H1 (cell line): Measurements from ENCODE around the gene NUDT9. TPM values are rescaled to one million over a fixed set of nuclear protein-coding genes. Genes with fewer than 3 reads are reported as not detected.
"Not testable (repeated sequence)": the region's sequence is repeated elsewhere in the genome, so short reads cannot be mapped to it uniquely, and the experiment has no call there.

Experiments used
- CTCF ChIA-PET: fragments of 300-600 bp; sonication (Branson Sonifier 250); formaldehyde crosslinking; loops from one replicate; lab custom pipeline; 2021; ENCODE audit not compliant: partially characterized antibody; lab: Charles Lee
- POLR2A ChIA-PET: fragments of 300-600 bp; sonication (Branson Sonifier 250); formaldehyde crosslinking; loops from one replicate; lab custom pipeline; 2021; ENCODE audit warnings: inconsistent platforms; ENCODE audit not compliant: partially characterized antibody; lab: Charles Lee
- DNase-seq, 2 experiments: peaks; one replicate each; pipeline versions ENCODE4 v3.0.0 to v3.0.0-alpha.2; 2010 to 2022; ENCODE audit warnings: low spot score in 2 of 2, low read depth in 1 of 2, mixed read lengths in 1 of 2
- FAIRE-seq: peaks from 2 replicates; lab custom pipeline; 2011; peaks lifted over from hg19 to GRCh38; lab: Jason Lieb, UNC
- H2AFZ ChIP-seq: 2 replicates; pipeline ENCODE4 v1.8.1; 2012; ENCODE audit warnings: low read length, inconsistent platforms
- H2AK5ac ChIP-seq: 2 replicates; pipeline ENCODE4 v1.6.1; 2013; ENCODE audit warnings: low read depth, low read length
- H2BK120ac ChIP-seq: replicated peaks from 2 replicates; pipeline ENCODE3; 2013; ENCODE audit warnings: low read depth, low read length, inconsistent platforms
- H2BK12ac ChIP-seq: 2 replicates; pipeline ENCODE4 v1.6.1; 2013; ENCODE audit warnings: low read depth, low read length
- H2BK15ac ChIP-seq: 2 replicates; pipeline ENCODE4 v1.6.1; 2013; ENCODE audit warnings: low read length
- H2BK20ac ChIP-seq: 2 replicates; pipeline ENCODE4 v1.6.1; 2013; ENCODE audit warnings: low read length
- H2BK5ac ChIP-seq: 2 replicates; pipeline ENCODE4 v1.6.1; 2013; ENCODE audit warnings: low read depth, low read length
- H3K14ac ChIP-seq: 2 replicates; pipeline ENCODE4 v1.6.1; 2013; ENCODE audit warnings: inconsistent platforms; ENCODE audit not compliant: insufficient read length
- H3K18ac ChIP-seq: 2 replicates; pipeline ENCODE4 v1.6.1; 2013; ENCODE audit warnings: low read length; ENCODE audit errors: extremely low read depth
- H3K23ac ChIP-seq: 2 replicates; pipeline ENCODE4 v1.6.1; 2013; ENCODE audit warnings: inconsistent platforms; ENCODE audit not compliant: insufficient read length
- H3K23me2 ChIP-seq: 2 replicates; pipeline ENCODE4 v1.6.1; 2013; ENCODE audit warnings: low read depth, low read length
- H3K27ac ChIP-seq: 2 replicates; pipeline ENCODE4 v1.6.1; 2011; ENCODE audit warnings: low read depth, low read length, inconsistent platforms
- H3K27me3 ChIP-seq, 4 experiments: replicated peaks in 1 of 4; 1 replicate in 1 of 4; 2 replicates in 3 of 4; pipeline versions ENCODE4 v1.6.1 to v1.8.1; 2011 to 2013; ENCODE audit warnings: low read length in 3 of 4, mild to moderate bottlenecking in 3 of 4, inconsistent platforms in 2 of 4, mixed read lengths in 2 of 4, moderate library complexity in 1 of 4; ENCODE audit not compliant: control insufficient read depth in 3 of 4, insufficient read depth in 3 of 4; ENCODE audit errors: extremely low read depth in 1 of 4
- H3K36me3 ChIP-seq, 4 experiments: 2 replicates each; pipeline versions ENCODE4 v1.6.1 to v1.8.1; 2011 to 2013; ENCODE audit warnings: mild to moderate bottlenecking in 4 of 4, low read length in 3 of 4, moderate library complexity in 2 of 4, control low read depth in 1 of 4, inconsistent platforms in 1 of 4; ENCODE audit not compliant: insufficient read depth in 4 of 4, control insufficient read depth in 2 of 4
- H3K4ac ChIP-seq: replicated peaks from 2 replicates; pipeline ENCODE3; 2013; ENCODE audit warnings: low read length, low read depth, mixed read lengths, inconsistent platforms; ENCODE audit not compliant: insufficient read length
- H3K4me1 ChIP-seq, 4 experiments: replicated peaks in 1 of 4; 1 replicate in 1 of 4; 2 replicates in 3 of 4; pipeline versions ENCODE4 v1.6.1 to v1.8.1; 2011 to 2013; ENCODE audit warnings: low read length in 3 of 4, inconsistent platforms in 2 of 4, mixed read lengths in 1 of 4; ENCODE audit not compliant: insufficient read depth in 4 of 4, control insufficient read depth in 3 of 4
- H3K4me2 ChIP-seq, 2 experiments: 2 replicates each; pipeline versions ENCODE4 v1.6.1 to v1.8.1; 2011 to 2013; ENCODE audit warnings: low read depth in 2 of 2, low read length in 2 of 2, control low read depth in 1 of 2, inconsistent platforms in 1 of 2, mild to moderate bottlenecking in 1 of 2; ENCODE audit not compliant: insufficient read depth in 1 of 2
- H3K4me3 ChIP-seq, 4 experiments: fragments of 200-600, 300-600 bp in 1 of 4; sonication (generic), shearing (Covaris generic), sonication (Bioruptor Twin) in 1 of 4; 2 replicates each; pipeline versions ENCODE4 v1.5.1 to v1.8.1; 2011 to 2016; ENCODE audit warnings: low read length in 4 of 4, low read depth in 3 of 4, control low read depth in 2 of 4, inconsistent platforms in 2 of 4, mild to moderate bottlenecking in 2 of 4, mixed read lengths in 1 of 4, moderate library complexity in 1 of 4; ENCODE audit not compliant: insufficient read depth in 2 of 4; ENCODE audit errors: extremely low read depth in 1 of 4
- H3K56ac ChIP-seq: replicated peaks from 2 replicates; pipeline ENCODE3; 2013; ENCODE audit warnings: low read depth, mild to moderate bottlenecking, mixed read lengths, low read length, inconsistent platforms; ENCODE audit not compliant: insufficient read length
- H3K79me1 ChIP-seq: 2 replicates; pipeline ENCODE4 v1.6.1; 2013; ENCODE audit warnings: low read depth, low read length, control low read depth
- H3K79me2 ChIP-seq, 2 experiments: 2 replicates each; pipeline versions ENCODE4 v1.6.1 to v1.8.1; 2012 to 2013; ENCODE audit warnings: low read length in 2 of 2, mild to moderate bottlenecking in 2 of 2, inconsistent platforms in 1 of 2; ENCODE audit not compliant: insufficient read depth in 2 of 2, control insufficient read depth in 1 of 2
- H3K9ac ChIP-seq, 4 experiments: replicated peaks in 1 of 4; 1 replicate in 1 of 4; 2 replicates in 3 of 4; pipeline versions ENCODE4 v1.6.1 to v1.8.1; 2011 to 2013; ENCODE audit warnings: low read depth in 3 of 4, low read length in 3 of 4, control low read depth in 2 of 4, mild to moderate bottlenecking in 2 of 4, moderate library complexity in 2 of 4, inconsistent platforms in 1 of 4; ENCODE audit errors: extremely low read depth in 1 of 4
- H3K9me3 ChIP-seq, 2 experiments: 2 replicates each; pipeline versions ENCODE4 v1.6.1 to v1.8.1; 2012 to 2013; ENCODE audit warnings: mild to moderate bottlenecking in 2 of 2, moderate library complexity in 2 of 2, control low read depth in 1 of 2, inconsistent platforms in 1 of 2, low read depth in 1 of 2, low read length in 1 of 2, mixed read lengths in 1 of 2; ENCODE audit not compliant: insufficient read depth in 2 of 2
- H4K20me1 ChIP-seq, 2 experiments: replicated peaks in 1 of 2; 2 replicates each; pipeline versions ENCODE3 to v1.8.1; 2011 to 2013; ENCODE audit warnings: inconsistent platforms in 2 of 2, low read length in 2 of 2, mild to moderate bottlenecking in 1 of 2; ENCODE audit not compliant: insufficient read depth in 2 of 2, control insufficient read depth in 1 of 2
- H4K5ac ChIP-seq: 2 replicates; pipeline ENCODE4 v1.6.1; 2013; ENCODE audit warnings: low read length, low read depth, mixed read lengths, inconsistent platforms; ENCODE audit not compliant: insufficient read length
- H4K8ac ChIP-seq: 2 replicates; pipeline ENCODE4 v1.8.0; 2013; ENCODE audit warnings: mild to moderate bottlenecking, moderate library complexity, low read length, inconsistent platforms; ENCODE audit not compliant: insufficient read depth; ENCODE audit errors: extremely low read depth
- H4K91ac ChIP-seq: replicated peaks from 2 replicates; pipeline ENCODE3; 2013; ENCODE audit warnings: low read length, mixed read lengths, inconsistent platforms; ENCODE audit not compliant: insufficient read length
- WGBS, 2 experiments: shearing (Covaris generic) in 1 of 2; methylation state at CpG; one replicate each; pipeline versions ENCODE4 v1.1.6 to v1.1.7; 2013 to 2015; ENCODE audit warnings: low lambda C conversion rate in 2 of 2, mixed read lengths in 2 of 2, inconsistent platforms in 1 of 2, low coverage in 1 of 2, missing lambda C conversion rate in 1 of 2; ENCODE audit not compliant: insufficient replicate concordance in 2 of 2, insufficient coverage in 1 of 2, insufficient read length in 1 of 2; ENCODE audit errors: extremely low coverage in 1 of 2, missing lambda C conversion rate in 1 of 2; 5-methylcytosine and 5-hydroxymethylcytosine counted together
- polyA plus RNA-seq, 7 experiments: library from polyadenylated mRNA; depleted of rRNA in 3 of 7; stranded (reverse) in 5 of 7; unstranded in 2 of 7; fragments of >200 nt in 5 of 7; fragments of 200-250 nt in 2 of 7; gene quantifications; 1 replicate in 5 of 7; 2 replicates in 1 of 7; 4 replicates in 1 of 7; pipeline versions ENCODE4 v1.2.1 to v1.2.3, GENCODE V29; 2011 to 2013; ENCODE audit warnings: missing spikeins in 2 of 7, mixed read lengths in 2 of 7
- total RNA-seq: library from RNA; stranded (reverse); fragmentation: NEBNext Ultra II Directional; extraction: Animal tissue kit (Norgen Biotek cat#: 25700); gene quantifications from 2 replicates; pipeline ENCODE4 v1.2.1, GENCODE V29; 2021

The NUDT9 gene
- total and polyA plus RNA-seq, 2 of the 8 experiments (the other 6 are each of a cell fraction or from before 2014, with no cell fraction given): 13.2 to 27.6 TPM

DNA sequence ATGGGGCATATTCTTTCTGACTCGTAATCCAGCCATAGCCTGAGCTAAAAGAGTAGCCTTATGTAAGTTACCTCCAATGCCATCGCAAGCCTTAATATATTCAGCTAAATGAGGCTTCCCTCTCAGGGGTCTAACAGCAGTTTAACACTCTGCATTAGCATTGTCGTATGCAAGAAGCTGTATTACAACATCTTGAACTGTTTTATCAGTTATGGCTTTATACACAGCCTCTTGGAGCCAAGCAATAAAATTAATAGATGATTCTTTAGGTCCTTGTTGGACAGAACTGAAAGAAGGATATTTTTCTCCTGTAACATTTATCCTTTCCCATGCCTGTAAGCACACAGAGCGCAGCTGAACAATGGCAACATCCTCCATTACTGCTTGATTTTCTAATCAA is 15.5 kb upstream of the NUDT9 start:
- H3K56ac ChIP-seq, H3K4me1 ChIP-seq, H3K18ac ChIP-seq, H3K4ac ChIP-seq, H3K4me2 ChIP-seq, H3K23me2 ChIP-seq, H3K79me2 ChIP-seq, H3K27me3 ChIP-seq, H2BK5ac ChIP-seq, H2BK120ac ChIP-seq, H3K14ac ChIP-seq, H2AK5ac ChIP-seq, H4K20me1 ChIP-seq, H3K36me3 ChIP-seq, H2BK15ac ChIP-seq, H3K23ac ChIP-seq, H2AFZ ChIP-seq, H2BK12ac ChIP-seq, H2BK20ac ChIP-seq, H3K4me3 ChIP-seq, H3K27ac ChIP-seq, H4K91ac ChIP-seq, H3K9ac ChIP-seq, FAIRE-seq, DNase-seq, H4K8ac ChIP-seq, H3K9me3 ChIP-seq, H4K5ac ChIP-seq, H3K79me1 ChIP-seq: not testable (repeated sequence)
- ChIA-PET CTCF (interaction anchor here (0.8 to 1.2 kb wide), 3 partner anchors 9 to 242 kb away, joined by 3 to 4 read pairs (median 3); no protein-coding TSS in a partner anchor), POLR2A (interaction anchor here (1.8 to 1.9 kb wide), 2 partner anchors 13 to 16 kb away, joined by 5 read pairs; partner anchors contain the start of gene HSD17B11)
- 85% methylated on average over 4 of the region's 4 CpGs; no CpG with 5 or more reads in 1 of the 2 experiments for WGBS, 2 experiments
